WI38 (cell line): ENCODE measurements around the gene CAPS.

Experiments
- H3K4me3 ChIP-seq: 2 replicates; pipeline ENCODE4 v1.5.1; 2011; ENCODE audit warnings: low read depth, mild to moderate bottlenecking, control low read depth, low read length
- CTCF ChIP-seq: IDR thresholded peaks from 2 replicates; pipeline ENCODE4 v1.5.1; 2012; ENCODE audit warnings: low read depth, mild to moderate bottlenecking, control low read depth, low read length

The CAPS gene

GRCh38 chr19:5889288-5889971, 24.6 kb upstream of the CAPS start:
- no peak for TF ChIP-seq CTCF

GRCh38 chr19:5890099-5890498, 24.0 kb upstream of the CAPS start:
- no peak overlapping the region for H3K4me3 ChIP-seq
- no peak for TF ChIP-seq CTCF

More at GRCh38 chr19:5889288-5889971, 24.6 kb upstream of the CAPS start:
- H3K4me3 ChIP-seq: peak overlapping the region; percentile 18; the same call in 1 of the 2 replicates

GRCh38 chr19:5891572-5891937, 22.5 kb upstream of the CAPS start:
- no peak for TF ChIP-seq CTCF

GRCh38 chr19:5891938-5892771, 21.9 kb upstream of the CAPS start:
- TF ChIP-seq CTCF: peak; percentile 74
- H3K4me3 ChIP-seq: no peak overlapping the region

More at GRCh38 chr19:5891572-5891937, 22.5 kb upstream of the CAPS start:
- H3K4me3 ChIP-seq: no peak overlapping the region

- H3K4me3 ChIP-seq: no peak overlapping the region
- no peak for TF ChIP-seq CTCF
Observed at GRCh38 chr19:5892772-5893275, 21.2 kb upstream of the CAPS start.

- H3K4me3 ChIP-seq: no peak overlapping the region
- no peak for TF ChIP-seq CTCF
Observed at GRCh38 chr19:5893296-5893903, 20.7 kb upstream of the CAPS start.
